SK-N-SH treated with all-trans-retinoic acid at 6 μM for 48 hours (cell line): Measurements from ENCODE around the gene MTA1.

Source experiments
- BACH2 ChIP-seq: fragments of 250-450 bp; sonication (Bioruptor Pico); IDR thresholded peaks from 2 replicates; pipeline ENCODE4 v1.9.0; 2021; ENCODE audit warnings: mild to moderate bottlenecking, borderline replicate concordance
- CREB5 ChIP-seq: fragments of 250-450 bp; sonication (Bioruptor Pico); IDR thresholded peaks from 2 replicates; pipeline ENCODE4 v1.5.1; 2020; ENCODE audit warnings: low read depth, mild to moderate bottlenecking, moderate library complexity
- GLIS3 ChIP-seq: fragments of 250-450 bp; sonication (Bioruptor Pico); IDR thresholded peaks from 2 replicates; pipeline ENCODE4 v1.5.0; 2020; ENCODE audit warnings: mild to moderate bottlenecking, moderate library complexity
- PPARA ChIP-seq: fragments of 250-450 bp; sonication (Bioruptor Pico); IDR thresholded peaks from 2 replicates; pipeline ENCODE4 v1.5.0; 2020; ENCODE audit warnings: mild to moderate bottlenecking, borderline replicate concordance
- RARB ChIP-seq: fragments of 250-450 bp; sonication (Bioruptor Pico); IDR thresholded peaks from 2 replicates; pipeline ENCODE4 v1.8.0; 2021; ENCODE audit warnings: mild to moderate bottlenecking, moderate library complexity
- ZC3H10 ChIP-seq: fragments of 250-450 bp; sonication (Bioruptor Pico); IDR thresholded peaks from 2 replicates; pipeline ENCODE4 v1.5.1; 2021; ENCODE audit warnings: mild to moderate bottlenecking, moderate library complexity
- ZNF565 ChIP-seq: fragments of 450-650 bp; formaldehyde crosslinking; conservative IDR thresholded peaks from 2 replicates; pipeline ENCODE4 v1.5.0; 2020; ENCODE audit warnings: low read depth, mild to moderate bottlenecking, moderate library complexity
- TF ChIP-seq, protein P1 (sequence below): fragments of 250-450 bp; sonication (Bioruptor Pico); IDR thresholded peaks from 2 replicates; pipeline ENCODE4 v1.8.0; 2020; ENCODE audit warnings: mild to moderate bottlenecking, moderate library complexity, borderline replicate concordance

DNA sequence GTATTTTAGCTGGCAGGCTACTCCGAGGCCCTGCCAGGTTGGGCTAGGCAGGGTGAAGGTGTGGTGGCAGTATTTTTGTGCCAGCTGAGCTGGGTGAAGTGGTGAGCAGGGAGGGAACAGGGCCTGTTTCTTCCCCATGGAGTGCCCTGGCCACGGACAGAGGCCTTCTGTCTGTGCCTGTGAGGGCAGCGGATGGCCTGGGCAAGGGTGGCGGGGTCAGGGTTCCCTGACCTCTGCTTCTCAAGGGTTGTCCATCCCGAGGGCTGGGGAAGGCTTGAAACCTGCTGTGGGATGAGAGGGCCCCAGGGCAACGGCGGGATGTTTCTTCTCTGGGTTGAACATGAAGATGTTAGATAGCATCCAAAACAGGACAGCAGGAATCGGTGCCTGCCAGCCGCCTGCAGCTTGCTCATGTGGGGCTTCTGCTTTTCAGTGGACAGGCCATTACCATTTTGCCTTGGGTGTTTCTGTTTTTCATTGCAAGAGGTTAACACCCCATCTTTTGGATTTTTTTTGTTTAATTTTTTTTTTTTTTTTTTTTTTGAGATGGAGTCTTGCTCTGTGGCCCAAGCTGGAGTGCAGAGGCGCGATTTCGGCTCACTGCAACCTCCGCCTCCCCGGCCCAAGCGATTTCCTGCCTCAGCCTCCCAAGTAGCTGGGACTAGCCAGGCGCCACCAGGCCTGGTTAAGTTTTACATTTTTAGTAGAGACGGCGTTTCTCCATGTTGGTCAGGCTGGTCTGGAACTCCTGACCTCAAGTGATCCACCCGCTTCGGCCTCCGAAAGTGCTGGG lies 3.3 kb downstream of the MTA1 start:
- TF ChIP-seq RARB (CRISPR knock-in tag) (no peak), ZC3H10 (CRISPR knock-in tag) (no peak), BACH2 (CRISPR knock-in tag) (no peak), CREB5 (CRISPR knock-in tag) (no peak), GLIS3 (no peak), ZNF565 (CRISPR knock-in tag) (no peak), PPARA (no peak)
- TF ChIP-seq, protein P1, sequence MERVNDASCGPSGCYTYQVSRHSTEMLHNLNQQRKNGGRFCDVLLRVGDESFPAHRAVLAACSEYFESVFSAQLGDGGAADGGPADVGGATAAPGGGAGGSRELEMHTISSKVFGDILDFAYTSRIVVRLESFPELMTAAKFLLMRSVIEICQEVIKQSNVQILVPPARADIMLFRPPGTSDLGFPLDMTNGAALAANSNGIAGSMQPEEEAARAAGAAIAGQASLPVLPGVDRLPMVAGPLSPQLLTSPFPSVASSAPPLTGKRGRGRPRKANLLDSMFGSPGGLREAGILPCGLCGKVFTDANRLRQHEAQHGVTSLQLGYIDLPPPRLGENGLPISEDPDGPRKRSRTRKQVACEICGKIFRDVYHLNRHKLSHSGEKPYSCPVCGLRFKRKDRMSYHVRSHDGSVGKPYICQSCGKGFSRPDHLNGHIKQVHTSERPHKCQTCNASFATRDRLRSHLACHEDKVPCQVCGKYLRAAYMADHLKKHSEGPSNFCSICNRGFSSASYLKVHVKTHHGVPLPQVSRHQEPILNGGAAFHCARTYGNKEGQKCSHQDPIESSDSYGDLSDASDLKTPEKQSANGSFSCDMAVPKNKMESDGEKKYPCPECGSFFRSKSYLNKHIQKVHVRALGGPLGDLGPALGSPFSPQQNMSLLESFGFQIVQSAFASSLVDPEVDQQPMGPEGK (CRISPR knock-in tag) = no peak
